HG03342 (cell line): ENCODE data around the gene HIP1.
A peak's percentile ranks its signal among the peaks of the same experiment; 100 is the strongest.
"Not testable (repeated sequence)": the region's sequence is repeated elsewhere in the genome, so short reads cannot be mapped to it uniquely, and the experiment has no call there.

Source experiments
- ATAC-seq: cut with Tn5 transposase; IDR thresholded peaks from one replicate; pipeline ENCODE4 v1.9.1; 2021; ENCODE audit warnings: mild to moderate bottlenecking, moderate library complexity; ENCODE audit not compliant: unreplicated experiment

The HIP1 gene

GRCh38 chr7:75739796-75740672, 1.3 kb upstream of the HIP1 start:
- ATAC-seq = no peak

GRCh38 chr7:75738975-75739795, 444 bp upstream of the HIP1 start:
- peak; percentile 95 for ATAC-seq

GRCh38 chr7:75737856-75738603, 711 bp downstream of the HIP1 start:
- ATAC-seq = no peak

- ATAC-seq = no peak
These were observed 3.0 kb downstream of the HIP1 start for GRCh38 chr7:75735581-75736350.

- no peak for ATAC-seq
These were observed 3.9 kb downstream of the HIP1 start for GRCh38 chr7:75734586-75735458.

- no peak for ATAC-seq
These were observed 5.7 kb downstream of the HIP1 start for GRCh38 chr7:75732764-75733630.

- ATAC-seq = no peak
These were observed 6.7 kb downstream of the HIP1 start for GRCh38 chr7:75732016-75732521.

- ATAC-seq = no peak
These were observed 8.9 kb downstream of the HIP1 start for GRCh38 chr7:75729851-75730274.

- ATAC-seq = no peak
These were observed 10.7 kb downstream of the HIP1 start for GRCh38 chr7:75727881-75728593.

GRCh38 chr7:75727351-75727750, 11.4 kb downstream of the HIP1 start:
- ATAC-seq = not testable (repeated sequence)

- no peak for ATAC-seq
These were observed 13.4 kb downstream of the HIP1 start for GRCh38 chr7:75725306-75725705.

GRCh38 chr7:75723444-75723843, 15.3 kb downstream of the HIP1 start:
- ATAC-seq = no peak

GRCh38 chr7:75722373-75722772, 16.4 kb downstream of the HIP1 start:
- ATAC-seq = no peak

- not testable (repeated sequence) for ATAC-seq
These were observed 16.8 kb downstream of the HIP1 start for GRCh38 chr7:75721922-75722321.

GRCh38 chr7:75721426-75721825, 17.3 kb downstream of the HIP1 start:
- ATAC-seq = no peak

- no peak for ATAC-seq
These were observed 19.1 kb downstream of the HIP1 start for GRCh38 chr7:75719626-75720025.

- ATAC-seq = no peak
These were observed 20.2 kb downstream of the HIP1 start for GRCh38 chr7:75718390-75719031.
